HepG2 (cell line): ENCODE results near the gene GDF7.

Experiments
- CTCF ChIP-seq: sonication (generic); formaldehyde crosslinking; IDR thresholded peaks from 2 replicates; pipeline ENCODE4 v1.5.0; 2020; ENCODE audit warnings: mild to moderate bottlenecking, missing genetic modification reagents, moderate library complexity
- HMG20A ChIP-seq: IDR thresholded peaks from 2 replicates; pipeline ENCODE4 v1.6.1; 2016; ENCODE audit warnings: borderline replicate concordance

- TF ChIP-seq HMG20A (CRISPR knock-in tag): no peak
- TF ChIP-seq CTCF (CRISPR knock-in tag): no peak
Measured at GRCh38 chr2:20697322-20697934, 30.5 kb downstream of the GDF7 start.
